Body of pancreas (tissue), 4 donors: ENCODE results near the gene SLC6A19.

ENCODE experiments used
- POLR2A ChIP-seq, 3 donors: fragments of 450-650 bp; IDR thresholded peaks; one replicate each; pipeline ENCODE4 v1.6.1; 2016; ENCODE audit warnings: antibody characterized with exemption in 3 of 3, mild to moderate bottlenecking in 2 of 3
- TF ChIP-seq, protein P1 (sequence below), 7 experiments: fragments of 450-650 bp in 4 of 7; fragments of 200-600 bp in 3 of 7; sonication (generic) in 3 of 7; IDR thresholded peaks; one replicate each; pipeline ENCODE4 v1.5.1; 2016 to 2019; ENCODE audit warnings: antibody characterized with exemption in 7 of 7

DNA sequence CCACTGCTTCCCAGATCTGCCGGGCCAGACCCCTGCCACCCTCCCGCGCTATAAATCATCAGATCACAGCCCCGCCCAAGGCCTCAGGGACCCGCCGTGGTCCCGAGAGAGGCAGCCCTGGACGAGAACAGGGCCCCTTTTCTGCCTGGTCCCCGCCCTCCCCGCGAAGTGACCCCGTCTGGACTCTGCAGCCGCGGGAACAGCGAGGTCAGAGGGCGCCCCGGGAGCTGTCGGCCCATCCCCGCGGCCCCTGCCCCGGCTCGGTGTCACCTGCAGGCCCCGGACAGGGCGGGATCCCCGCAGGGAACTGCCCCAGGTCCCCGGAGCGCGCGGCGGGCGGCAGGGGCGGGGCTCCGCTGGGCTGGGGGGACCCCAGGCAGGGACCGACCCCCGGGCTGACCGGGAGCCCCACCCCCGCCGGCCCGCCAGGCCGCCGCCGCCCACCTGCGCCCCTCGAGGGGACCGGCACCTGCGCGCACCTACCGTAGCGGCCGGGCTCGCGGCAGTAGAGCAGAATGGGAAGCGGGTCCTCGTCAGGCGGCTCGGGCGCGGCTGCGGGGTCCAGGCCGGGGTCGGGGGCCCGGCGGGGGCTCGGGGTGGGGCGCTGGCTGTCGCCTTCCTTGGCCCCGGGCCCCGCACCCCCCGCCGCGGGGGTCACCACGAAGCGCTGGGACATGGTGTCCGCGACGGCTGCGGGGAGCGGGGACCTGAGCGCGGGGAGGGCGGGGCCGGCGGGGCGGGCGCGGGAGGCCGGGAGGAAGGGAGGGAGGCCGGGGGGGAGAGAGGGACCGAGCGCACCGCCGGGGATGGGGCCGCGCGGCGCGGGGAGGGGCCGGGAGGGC, 46.0 kb upstream of the SLC6A19 start:
- TF ChIP-seq POLR2A (IDR thresholded peaks at IDR 0.05): no peak
- TF ChIP-seq, protein P1, sequence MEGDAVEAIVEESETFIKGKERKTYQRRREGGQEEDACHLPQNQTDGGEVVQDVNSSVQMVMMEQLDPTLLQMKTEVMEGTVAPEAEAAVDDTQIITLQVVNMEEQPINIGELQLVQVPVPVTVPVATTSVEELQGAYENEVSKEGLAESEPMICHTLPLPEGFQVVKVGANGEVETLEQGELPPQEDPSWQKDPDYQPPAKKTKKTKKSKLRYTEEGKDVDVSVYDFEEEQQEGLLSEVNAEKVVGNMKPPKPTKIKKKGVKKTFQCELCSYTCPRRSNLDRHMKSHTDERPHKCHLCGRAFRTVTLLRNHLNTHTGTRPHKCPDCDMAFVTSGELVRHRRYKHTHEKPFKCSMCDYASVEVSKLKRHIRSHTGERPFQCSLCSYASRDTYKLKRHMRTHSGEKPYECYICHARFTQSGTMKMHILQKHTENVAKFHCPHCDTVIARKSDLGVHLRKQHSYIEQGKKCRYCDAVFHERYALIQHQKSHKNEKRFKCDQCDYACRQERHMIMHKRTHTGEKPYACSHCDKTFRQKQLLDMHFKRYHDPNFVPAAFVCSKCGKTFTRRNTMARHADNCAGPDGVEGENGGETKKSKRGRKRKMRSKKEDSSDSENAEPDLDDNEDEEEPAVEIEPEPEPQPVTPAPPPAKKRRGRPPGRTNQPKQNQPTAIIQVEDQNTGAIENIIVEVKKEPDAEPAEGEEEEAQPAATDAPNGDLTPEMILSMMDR (IDR thresholded peaks at IDR 0.05): no peak
